ENCODE data around the gene ZCWPW2.

The ZCWPW2 gene

DNA sequence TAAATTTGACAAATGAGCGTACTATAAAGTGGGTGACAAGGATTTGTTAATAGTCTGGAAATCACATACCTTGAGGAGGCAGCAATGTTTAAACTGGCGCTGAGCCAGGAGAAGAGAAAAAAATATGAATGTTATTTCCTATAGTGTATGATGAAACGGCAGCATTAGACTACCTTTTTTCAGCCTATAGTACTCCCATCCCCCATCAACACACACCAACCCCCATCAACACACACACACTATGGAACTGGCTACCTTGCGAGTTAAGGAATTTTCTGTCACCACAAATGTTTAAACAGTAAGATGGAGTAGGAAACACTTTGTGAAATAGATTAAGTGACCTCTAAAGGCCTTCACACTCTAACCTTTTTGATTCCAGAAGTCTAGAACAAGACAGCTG lies 46.8 kb upstream of the ZCWPW2 start:
- no peaks in the 10 kb centered on the region for H3F3A ChIP-seq (ENCODE audit: low read depth)
- TF ChIP-seq EZH2phosphoT487 (IDR thresholded peaks at IDR 0.05; ENCODE audit: borderline replicate concordance) (no peak), CTCF (conservative IDR thresholded peaks at IDR 0.05; ENCODE audit: low read length) (no peak)
- H4K20me1 ChIP-seq (ENCODE audit: insufficient read depth, low read length, poor library complexity, severe bottlenecking): no peaks in the 10 kb centered on the region
- H3K79me2 ChIP-seq (ENCODE audit: insufficient read depth, low read length): no peaks in the 10 kb centered on the region
- no peak overlapping the region for H2AFZ ChIP-seq (ENCODE audit: low read length)
- H3K4me3 ChIP-seq (ENCODE audit: low read length, poor library complexity, severe bottlenecking): no peak overlapping the region
- no peak overlapping the region for H3K9ac ChIP-seq (ENCODE audit: low read depth, low read length, poor library complexity, severe bottlenecking)
- H3K9me3 ChIP-seq (ENCODE audit: insufficient read depth, low read depth, low read length): no peaks in the 10 kb centered on the region
- H3K4me1 ChIP-seq (ENCODE audit: insufficient read depth, low read length, poor library complexity, severe bottlenecking): peaks cover 4% of the 10 kb centered on the region
- no peaks in the 10 kb centered on the region for H3K27me3 ChIP-seq (ENCODE audit: insufficient read depth, low read length, poor library complexity, severe bottlenecking)
- no peaks in the 10 kb centered on the region for H3K36me3 ChIP-seq (ENCODE audit: insufficient read depth, low read length)
- H3K4me2 ChIP-seq (ENCODE audit: low read depth, low read length, poor library complexity, severe bottlenecking): no peak overlapping the region
- no peaks in the 10 kb centered on the region for H3K9me2 ChIP-seq (replicated peaks; ENCODE audit: low read depth, low read length)

DNA sequence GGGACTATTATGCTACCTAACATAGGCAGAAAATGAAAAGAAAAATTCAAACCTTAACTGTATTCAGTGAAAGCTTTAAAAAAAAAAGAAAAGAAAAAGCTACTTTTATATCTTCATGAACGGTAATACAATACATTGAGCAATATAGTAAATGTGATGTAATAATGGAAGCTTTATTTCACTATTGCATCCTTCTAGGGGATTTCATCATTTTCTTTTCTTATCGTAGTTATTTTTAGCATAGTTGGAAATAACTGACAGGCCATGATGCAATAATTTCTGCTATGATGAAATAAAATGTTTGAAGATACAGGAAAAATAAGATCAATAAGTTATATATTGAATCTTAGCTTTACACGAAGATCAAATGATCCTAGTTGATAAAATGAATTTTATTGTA lies 40.3 kb upstream of the ZCWPW2 start:
- TF ChIP-seq EZH2phosphoT487 (IDR thresholded peaks at IDR 0.05; ENCODE audit: borderline replicate concordance) (no peak), CTCF (conservative IDR thresholded peaks at IDR 0.05; ENCODE audit: low read length) (no peak)
- Histone ChIP-seq H3K36me3 (ENCODE audit: insufficient read depth, low read length) (no peaks in the 10 kb centered on the region), H3K79me2 (ENCODE audit: insufficient read depth, low read length) (no peaks in the 10 kb centered on the region), H3K27me3 (ENCODE audit: insufficient read depth, low read length, poor library complexity, severe bottlenecking) (no peaks in the 10 kb centered on the region), H2AFZ (ENCODE audit: low read length) (no peak overlapping the region), H3K4me1 (ENCODE audit: insufficient read depth, low read length, poor library complexity, severe bottlenecking) (no peaks in the 10 kb centered on the region), H3F3A (ENCODE audit: low read depth) (no peaks in the 10 kb centered on the region), H3K9ac (ENCODE audit: low read depth, low read length, poor library complexity, severe bottlenecking) (no peak overlapping the region), H3K4me3 (ENCODE audit: low read length, poor library complexity, severe bottlenecking) (no peak overlapping the region), H3K9me2 (replicated peaks; ENCODE audit: low read depth, low read length) (no peaks in the 10 kb centered on the region), H3K9me3 (ENCODE audit: insufficient read depth, low read depth, low read length) (no peaks in the 10 kb centered on the region), H3K4me2 (ENCODE audit: low read depth, low read length, poor library complexity, severe bottlenecking) (no peak overlapping the region), H4K20me1 (ENCODE audit: insufficient read depth, low read length, poor library complexity, severe bottlenecking) (no peaks in the 10 kb centered on the region)

- no peaks in the 10 kb centered on the region for H3K27me3 ChIP-seq (ENCODE audit: insufficient read depth, low read length, poor library complexity, severe bottlenecking)
- H3K4me2 ChIP-seq (ENCODE audit: low read depth, low read length, poor library complexity, severe bottlenecking): no peak overlapping the region
- H3K4me1 ChIP-seq (ENCODE audit: insufficient read depth, low read length, poor library complexity, severe bottlenecking): peaks cover 3% of the 10 kb centered on the region
- no peaks in the 10 kb centered on the region for H3K79me2 ChIP-seq (ENCODE audit: insufficient read depth, low read length)
- H2AFZ ChIP-seq (ENCODE audit: low read length): no peak overlapping the region
- H3K4me3 ChIP-seq (ENCODE audit: low read length, poor library complexity, severe bottlenecking): no peak overlapping the region
- TF ChIP-seq CTCF (conservative IDR thresholded peaks at IDR 0.05; ENCODE audit: low read length): no peak
- no peak for TF ChIP-seq EZH2phosphoT487 (IDR thresholded peaks at IDR 0.05; ENCODE audit: borderline replicate concordance)
- H3K9me3 ChIP-seq (ENCODE audit: insufficient read depth, low read depth, low read length): no peaks in the 10 kb centered on the region
- H3F3A ChIP-seq (ENCODE audit: low read depth): no peaks in the 10 kb centered on the region
- H3K36me3 ChIP-seq (ENCODE audit: insufficient read depth, low read length): 0 out of 2 replicates have a peak, but pooled peaks cover 5% of the 10 kb centered on the region
- H3K9me2 ChIP-seq (replicated peaks; ENCODE audit: low read depth, low read length): no peaks in the 10 kb centered on the region
- no peaks in the 10 kb centered on the region for H4K20me1 ChIP-seq (ENCODE audit: insufficient read depth, low read length, poor library complexity, severe bottlenecking)
- H3K9ac ChIP-seq (ENCODE audit: low read depth, low read length, poor library complexity, severe bottlenecking): no peak overlapping the region
Measured at GRCh38 chr3:28315711-28316110, 32.8 kb upstream of the ZCWPW2 start.

Data from Loucy (cell line).